ENCODE measurements around the gene GALNT2.

DNA sequence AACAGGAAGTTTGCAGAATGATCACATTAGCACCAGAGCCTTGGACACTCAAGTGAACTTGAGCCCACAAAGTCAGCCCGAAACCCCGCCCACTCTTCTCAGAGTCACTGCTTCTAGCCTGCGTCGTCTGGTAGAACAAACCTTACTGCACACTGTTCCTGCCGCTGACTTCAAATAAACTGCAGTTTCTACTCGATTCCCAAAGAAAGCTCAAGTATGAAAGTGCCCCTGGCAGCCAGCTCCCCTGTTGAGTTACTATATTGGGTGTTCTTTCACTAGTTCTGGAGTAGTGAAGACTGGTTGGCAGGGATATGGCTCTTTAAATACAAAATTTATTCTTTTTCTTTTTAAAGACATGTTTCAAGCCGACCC, 164.7 kb downstream of the GALNT2 start:
- TF ChIP-seq POLR2AphosphoS5 (IDR thresholded peaks at IDR 0.05; ENCODE audit: low read depth, low read length), result no peak
- TF ChIP-seq POLR2A (IDR thresholded peaks at IDR 0.05; ENCODE audit: low read depth, low read length), result no peak
- no peak for TF ChIP-seq TAF1 (IDR thresholded peaks at IDR 0.05; ENCODE audit: low read depth, low read length)
